ENCODE results near the gene VHLL.
A peak's percentile ranks its signal among the peaks of the same experiment; 100 is the strongest.
"Not testable (repeated sequence)": the region's sequence is repeated elsewhere in the genome, so short reads cannot be mapped to it uniquely, and the experiment has no call there.

The VHLL gene

GRCh38 chr1:156298852-156299357 lies at the start of gene VHLL:
Gene VHLL (minus strand): TSS chr1:156299307. CDS start chr1:156299189, 118 bp downstream.
- DNase-seq (ENCODE audit: low read depth) = no peak

- DNase-seq (ENCODE audit: low read depth) = peak; percentile 77
Observed at GRCh38 chr1:156347331-156347730, 48.2 kb upstream of the VHLL start.

GRCh38 chr1:156346636-156347035 lies 47.5 kb upstream of the VHLL start:
- peak; percentile 22 for DNase-seq (ENCODE audit: low read depth)

- DNase-seq (ENCODE audit: low read depth) = not testable (repeated sequence)
Observed at GRCh38 chr1:156346035-156346434, 46.9 kb upstream of the VHLL start.

GRCh38 chr1:156344409-156344808 lies 45.3 kb upstream of the VHLL start:
- no peak for DNase-seq (ENCODE audit: low read depth)

GRCh38 chr1:156342166-156342955 lies 43.3 kb upstream of the VHLL start:
- DNase-seq (ENCODE audit: low read depth) = no peak

GRCh38 chr1:156338180-156338976 lies 39.3 kb upstream of the VHLL start, which contains the start of the genes CCT3 and TSACC:
Gene CCT3 (minus strand): TSS chr1:156338292. CDS start chr1:156338184, 108 bp downstream.
Gene TSACC (plus strand): TSS chr1:156338526. CDS start chr1:156339758, 1,232 bp downstream.
- peak; percentile 100 for DNase-seq (ENCODE audit: low read depth)

GRCh38 chr1:156337888-156338179 lies 38.7 kb upstream of the VHLL start:
- DNase-seq (ENCODE audit: low read depth) = no peak

GRCh38 chr1:156337052-156337887 lies 38.2 kb upstream of the VHLL start:
- DNase-seq (ENCODE audit: low read depth) = no peak

- no peak for DNase-seq (ENCODE audit: low read depth)
Observed at GRCh38 chr1:156336242-156336641, 37.1 kb upstream of the VHLL start.

GRCh38 chr1:156323179-156323578 lies 24.1 kb upstream of the VHLL start:
- DNase-seq (ENCODE audit: low read depth) = not testable (repeated sequence)

GRCh38 chr1:156320560-156320959 lies 21.5 kb upstream of the VHLL start:
- no peak for DNase-seq (ENCODE audit: low read depth)

- DNase-seq (ENCODE audit: low read depth) = no peak
Observed at GRCh38 chr1:156319664-156320063, 20.6 kb upstream of the VHLL start.

- DNase-seq (ENCODE audit: low read depth) = no peak
Observed at GRCh38 chr1:156316909-156317308, 17.8 kb upstream of the VHLL start.

- DNase-seq (ENCODE audit: low read depth) = peak; percentile 64
Observed at GRCh38 chr1:156310962-156311361, 11.9 kb upstream of the VHLL start.

GRCh38 chr1:156308078-156308477 lies 9.0 kb upstream of the VHLL start:
- DNase-seq (ENCODE audit: low read depth) = no peak

- DNase-seq (ENCODE audit: low read depth) = no peak
Observed at GRCh38 chr1:156305215-156305614, 6.1 kb upstream of the VHLL start.

GRCh38 chr1:156303241-156303640 lies 4.1 kb upstream of the VHLL start:
- no peak for DNase-seq (ENCODE audit: low read depth)

- DNase-seq (ENCODE audit: low read depth) = peak; percentile 49
Observed at GRCh38 chr1:156295391-156295947, 3.6 kb downstream of the VHLL start, which contains the start of gene GLMP. Gene GLMP (minus strand): TSS chr1:156295679. CDS start chr1:156295645, 34 bp downstream.

- DNase-seq (ENCODE audit: low read depth) = no peak
Observed at GRCh38 chr1:156293895-156294294, 5.2 kb downstream of the VHLL start.

- no peak for DNase-seq (ENCODE audit: low read depth)
Observed at GRCh38 chr1:156293098-156293434, 6.0 kb downstream of the VHLL start.

Data from fibroblast of the conjunctiva (primary cell).